Gastrocnemius medialis (tissue), 4 donors: ENCODE results near the gene UBE4B.

Source experiments
- POLR2A ChIP-seq, 2 donors: fragments of 450-650 bp; IDR thresholded peaks; one replicate each; pipeline ENCODE4 v1.6.1; 2017; ENCODE audit warnings: antibody characterized with exemption in 2 of 2, mild to moderate bottlenecking in 2 of 2, moderate library complexity in 2 of 2
- TF ChIP-seq, protein P1 (sequence below), 5 experiments: fragments of 450-650 bp in 3 of 5; fragments of 200-600 bp in 2 of 5; sonication (generic) in 2 of 5; IDR thresholded peaks in 4 of 5; conservative IDR thresholded peaks in 1 of 5; 1 replicate in 4 of 5; 2 replicates in 1 of 5; pipeline ENCODE4 v1.5.1; 2016 to 2019; ENCODE audit warnings: antibody characterized with exemption in 5 of 5, mild to moderate bottlenecking in 3 of 5, moderate library complexity in 3 of 5

DNA sequence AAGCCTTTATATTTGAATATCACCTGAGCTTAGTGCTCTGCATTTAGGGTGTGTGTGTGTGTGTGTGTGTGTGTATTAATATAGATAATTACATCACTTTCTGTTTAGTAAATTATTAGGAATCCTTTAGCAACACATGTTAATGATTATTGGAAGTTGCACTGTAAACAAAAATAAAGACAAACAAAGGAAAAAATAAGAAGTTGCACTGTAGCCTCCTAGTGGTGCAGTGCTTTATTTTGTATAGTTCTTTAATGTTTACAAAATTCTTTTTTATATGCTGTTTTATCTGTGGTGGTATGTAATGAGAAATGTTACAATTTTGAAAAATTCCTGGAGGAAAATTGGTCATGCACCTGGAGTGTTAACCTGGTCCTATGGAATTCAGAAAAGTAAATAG lies 69.2 kb downstream of the UBE4B start:
- TF ChIP-seq, protein P1, sequence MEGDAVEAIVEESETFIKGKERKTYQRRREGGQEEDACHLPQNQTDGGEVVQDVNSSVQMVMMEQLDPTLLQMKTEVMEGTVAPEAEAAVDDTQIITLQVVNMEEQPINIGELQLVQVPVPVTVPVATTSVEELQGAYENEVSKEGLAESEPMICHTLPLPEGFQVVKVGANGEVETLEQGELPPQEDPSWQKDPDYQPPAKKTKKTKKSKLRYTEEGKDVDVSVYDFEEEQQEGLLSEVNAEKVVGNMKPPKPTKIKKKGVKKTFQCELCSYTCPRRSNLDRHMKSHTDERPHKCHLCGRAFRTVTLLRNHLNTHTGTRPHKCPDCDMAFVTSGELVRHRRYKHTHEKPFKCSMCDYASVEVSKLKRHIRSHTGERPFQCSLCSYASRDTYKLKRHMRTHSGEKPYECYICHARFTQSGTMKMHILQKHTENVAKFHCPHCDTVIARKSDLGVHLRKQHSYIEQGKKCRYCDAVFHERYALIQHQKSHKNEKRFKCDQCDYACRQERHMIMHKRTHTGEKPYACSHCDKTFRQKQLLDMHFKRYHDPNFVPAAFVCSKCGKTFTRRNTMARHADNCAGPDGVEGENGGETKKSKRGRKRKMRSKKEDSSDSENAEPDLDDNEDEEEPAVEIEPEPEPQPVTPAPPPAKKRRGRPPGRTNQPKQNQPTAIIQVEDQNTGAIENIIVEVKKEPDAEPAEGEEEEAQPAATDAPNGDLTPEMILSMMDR (IDR thresholded peaks at IDR 0.05 in 4 of 5, conservative IDR thresholded peaks at IDR 0.05 in 1 of 5), result no peak
- TF ChIP-seq POLR2A (IDR thresholded peaks at IDR 0.05), result no peak
